ENCODE data around the gene PCF11.
A peak's percentile ranks its signal among the peaks of the same experiment; 100 is the strongest.
"Not testable (repeated sequence)": the region's sequence is repeated elsewhere in the genome, so short reads cannot be mapped to it uniquely, and the experiment has no call there.

PCF11 gene

GRCh38 chr11:83132191-83132590 is 24.7 kb upstream of the PCF11 start:
- DNase-seq (ENCODE audit: low spot score), result no peak
- TF ChIP-seq CTCF (IDR thresholded peaks at IDR 0.05; ENCODE audit: extremely low read depth, missing control alignments), result no peak

GRCh38 chr11:83133266-83133665 is 23.7 kb upstream of the PCF11 start:
- not testable (repeated sequence) for DNase-seq (ENCODE audit: low spot score)

- no peak for DNase-seq (ENCODE audit: low spot score)
- no peak for TF ChIP-seq CTCF (IDR thresholded peaks at IDR 0.05; ENCODE audit: extremely low read depth, missing control alignments)
These were observed 17.6 kb upstream of the PCF11 start for GRCh38 chr11:83139310-83139709.

GRCh38 chr11:83140691-83141455 is 16.1 kb upstream of the PCF11 start:
- no peak for TF ChIP-seq CTCF (IDR thresholded peaks at IDR 0.05; ENCODE audit: extremely low read depth, missing control alignments)
- peak; percentile 39 for DNase-seq (ENCODE audit: low spot score)

- TF ChIP-seq CTCF (IDR thresholded peaks at IDR 0.05; ENCODE audit: extremely low read depth, missing control alignments), result no peak
- DNase-seq (ENCODE audit: low spot score), result no peak
These were observed 9.0 kb upstream of the PCF11 start for GRCh38 chr11:83147895-83148294.

- DNase-seq (ENCODE audit: low spot score), result no peak
These were observed 6.5 kb upstream of the PCF11 start for GRCh38 chr11:83150450-83150849.

GRCh38 chr11:83151274-83151977 is 5.5 kb upstream of the PCF11 start:
- TF ChIP-seq CTCF (IDR thresholded peaks at IDR 0.05; ENCODE audit: extremely low read depth, missing control alignments), result no peak
- no peak for DNase-seq (ENCODE audit: low spot score)

More at GRCh38 chr11:83150450-83150849, 6.5 kb upstream of the PCF11 start:
- no peak for TF ChIP-seq CTCF (IDR thresholded peaks at IDR 0.05; ENCODE audit: extremely low read depth, missing control alignments)

Data from GM20000 (cell line).